ENCODE results near the gene C4orf51.

C4orf51 gene

GRCh38 chr4:145774473-145774872, 94.5 kb downstream of the C4orf51 start:
- no peak for TF ChIP-seq CTCF (IDR thresholded peaks at IDR 0.05)
- no peak overlapping the region for H3K27ac ChIP-seq
- no peak overlapping the region for H3K4me3 ChIP-seq (ENCODE audit: low read depth in 1 of 2, low read length in 1 of 2)

GRCh38 chr4:145775406-145775805, 95.5 kb downstream of the C4orf51 start:
- Histone ChIP-seq H3K27ac (no peak overlapping the region), H3K27me3 (no peaks in the 10 kb centered on the region), H3K4me1 (ENCODE audit: control insufficient read depth in 1 of 2, insufficient read depth in 1 of 2, low read depth in 1 of 2, low read length in 1 of 2) (peaks cover 3 to 10% of the 10 kb centered on the region in 2 experiments), H3K36me3 (no peaks in the 10 kb centered on the region), H3K9me3 (no peaks in the 10 kb centered on the region), H3K4me3 (ENCODE audit: low read depth in 1 of 2, low read length in 1 of 2) (no peak overlapping the region)
- TF ChIP-seq CTCF (IDR thresholded peaks at IDR 0.05), result no peak

More at GRCh38 chr4:145774473-145774872, 94.5 kb downstream of the C4orf51 start:
- H3K27me3 ChIP-seq, result no peaks in the 10 kb centered on the region
- H3K4me1 ChIP-seq (ENCODE audit: control insufficient read depth in 1 of 2, insufficient read depth in 1 of 2, low read depth in 1 of 2, low read length in 1 of 2), result peaks cover 3 to 12% of the 10 kb centered on the region in 2 experiments
- no peaks in the 10 kb centered on the region for H3K36me3 ChIP-seq
- no peaks in the 10 kb centered on the region for H3K9me3 ChIP-seq

- Histone ChIP-seq H3K4me3 (ENCODE audit: low read depth in 1 of 2, low read length in 1 of 2) (no peak overlapping the region), H3K27me3 (no peaks in the 10 kb centered on the region), H3K27ac (no peak overlapping the region), H3K9me3 (no peaks in the 10 kb centered on the region), H3K4me1 (ENCODE audit: control insufficient read depth in 1 of 2, insufficient read depth in 1 of 2, low read depth in 1 of 2, low read length in 1 of 2) (peaks cover 3 to 10% of the 10 kb centered on the region in 2 experiments), H3K36me3 (no peaks in the 10 kb centered on the region)
- no peak for TF ChIP-seq CTCF (IDR thresholded peaks at IDR 0.05)
Measured at GRCh38 chr4:145776208-145776607, 96.3 kb downstream of the C4orf51 start.

GRCh38 chr4:145779319-145779801, 99.4 kb downstream of the C4orf51 start:
- H3K4me1 ChIP-seq (ENCODE audit: control insufficient read depth in 1 of 2, insufficient read depth in 1 of 2, low read depth in 1 of 2, low read length in 1 of 2), result peaks cover 3 to 10% of the 10 kb centered on the region in 2 experiments
- no peak for TF ChIP-seq CTCF (IDR thresholded peaks at IDR 0.05)
- no peaks in the 10 kb centered on the region for H3K9me3 ChIP-seq
- H3K27me3 ChIP-seq, result no peaks in the 10 kb centered on the region
- no peak overlapping the region for H3K4me3 ChIP-seq (ENCODE audit: low read depth in 1 of 2, low read length in 1 of 2)
- no peaks in the 10 kb centered on the region for H3K36me3 ChIP-seq
- no peak overlapping the region for H3K27ac ChIP-seq

- H3K27me3 ChIP-seq, result no peaks in the 10 kb centered on the region
- no peak overlapping the region for H3K4me3 ChIP-seq (ENCODE audit: low read depth in 1 of 2, low read length in 1 of 2)
- no peak for TF ChIP-seq CTCF (IDR thresholded peaks at IDR 0.05)
- no peaks in the 10 kb centered on the region for H3K36me3 ChIP-seq
- H3K9me3 ChIP-seq, result no peaks in the 10 kb centered on the region
- no peak overlapping the region for H3K27ac ChIP-seq
- peaks cover 16 to 24% of the 10 kb centered on the region in 2 experiments for H3K4me1 ChIP-seq (ENCODE audit: control insufficient read depth in 1 of 2, insufficient read depth in 1 of 2, low read depth in 1 of 2, low read length in 1 of 2)
Measured at GRCh38 chr4:145781351-145781750, 101.4 kb downstream of the C4orf51 start.
